ENCODE data around the gene C22orf39. TPM values are rescaled to one million over a fixed set of nuclear protein-coding genes. Genes with fewer than 3 reads are reported as not detected.
A peak's percentile ranks its signal among the peaks of the same experiment; 100 is the strongest.

The C22orf39 gene
- total RNA-seq, 1 experiment from 2014 or later = 28.4 TPM

DNA sequence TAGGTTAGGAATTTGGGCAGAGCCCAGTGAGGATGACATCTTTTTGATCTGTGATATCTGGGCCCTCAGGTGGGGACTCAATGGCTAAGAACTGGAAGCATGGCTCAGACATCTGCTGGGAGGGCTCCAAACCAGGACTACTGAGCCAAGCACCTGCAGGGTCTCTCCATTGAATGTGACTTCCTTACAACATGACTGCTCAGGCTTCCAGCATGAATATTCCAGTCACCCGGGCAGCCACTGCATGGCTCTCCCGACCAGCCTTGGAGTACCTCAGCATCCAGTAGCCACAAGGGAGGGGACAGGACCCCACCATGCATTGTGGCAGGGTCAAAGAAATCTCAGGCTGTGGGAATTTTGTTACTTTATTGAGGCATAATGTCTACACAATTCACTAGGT, 40.8 kb upstream of the C22orf39 start:
- no peak for DNase-seq (ENCODE audit: low spot score)
- H3K4me3 ChIP-seq (ENCODE audit: low read depth, low read length, poor library complexity, severe bottlenecking) = no peak overlapping the region
- no peak for TF ChIP-seq CTCF (conservative IDR thresholded peaks at IDR 0.05; ENCODE audit: low read depth, low read length)
- TF ChIP-seq EZH2 (IDR thresholded peaks at IDR 0.05; ENCODE audit: borderline replicate concordance, low read depth, low read length, poor library complexity, severe bottlenecking) = no peak
- H3K27ac ChIP-seq (ENCODE audit: low read depth, low read length, poor library complexity, severe bottlenecking) = no peak overlapping the region
- ChIA-PET POLR2A (ENCODE audit: low non-redundant PET) (interaction anchor here (0.7 kb wide), 1 partner anchor 20 kb away, joined by 17 read pairs; no protein-coding TSS in a partner anchor), CTCF (no interaction called here)
- H3K27me3 ChIP-seq (replicated peaks; ENCODE audit: insufficient read depth, low read depth, low read length, poor library complexity) = no peaks in the 10 kb centered on the region
- H3K36me3 ChIP-seq (ENCODE audit: insufficient read depth, low read length, poor library complexity, severe bottlenecking) = peaks cover 70% of the 10 kb centered on the region
- BruUV-seq (replicated peaks) = no TSS peak
- no peaks in the 10 kb centered on the region for H3K4me1 ChIP-seq (ENCODE audit: insufficient read depth, low read length, poor library complexity, severe bottlenecking)
- intact Hi-C loops (cut with micrococcal nuclease; ENCODE audit: unreplicated experiment) = no loop called here
- no peaks in the 10 kb centered on the region for H3K9me3 ChIP-seq (ENCODE audit: low read depth, low read length, poor library complexity, severe bottlenecking)

DNA sequence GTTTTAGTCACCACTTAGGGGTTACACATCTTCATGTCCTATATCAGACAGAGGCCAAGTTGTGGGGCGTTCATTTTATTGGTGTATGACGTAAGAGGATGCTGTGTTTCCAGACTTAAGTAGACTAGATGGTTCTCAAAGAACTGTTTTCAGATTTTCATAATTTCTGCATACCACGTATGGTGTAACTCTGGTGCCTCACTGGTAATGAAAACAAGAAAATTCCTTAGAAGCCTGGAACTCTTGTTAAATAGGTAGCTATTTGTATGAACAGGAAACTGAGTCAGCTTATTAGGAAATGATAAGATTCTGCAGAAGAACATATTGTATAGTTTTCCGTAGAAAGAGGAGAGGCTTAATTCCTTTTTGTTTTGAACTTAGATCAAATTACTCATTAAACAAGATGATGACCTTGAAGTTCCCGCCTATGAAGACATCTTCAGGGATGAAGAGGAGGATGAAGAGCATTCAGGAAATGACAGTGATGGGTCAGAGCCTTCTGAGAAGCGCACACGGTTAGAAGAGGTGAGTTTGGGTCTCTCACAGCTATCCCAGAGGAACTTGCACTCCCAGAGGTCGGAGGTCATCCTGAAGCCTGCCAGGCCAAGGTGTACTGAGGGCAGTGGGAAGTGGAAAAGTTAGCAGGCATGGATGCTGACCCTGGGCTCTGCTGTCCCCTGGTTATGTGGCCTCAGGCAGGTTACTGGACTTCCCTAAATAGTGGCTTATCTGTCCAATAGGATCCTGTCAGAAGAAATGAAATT, 36.2 kb upstream of the C22orf39 start:
- Histone ChIP-seq H3K4me3 (ENCODE audit: low read depth, low read length, poor library complexity, severe bottlenecking) (no peak overlapping the region), H3K9me3 (ENCODE audit: low read depth, low read length, poor library complexity, severe bottlenecking) (no peaks in the 10 kb centered on the region), H3K27ac (ENCODE audit: low read depth, low read length, poor library complexity, severe bottlenecking) (no peak overlapping the region), H3K27me3 (replicated peaks; ENCODE audit: insufficient read depth, low read depth, low read length, poor library complexity) (no peaks in the 10 kb centered on the region), H3K4me1 (ENCODE audit: insufficient read depth, low read length, poor library complexity, severe bottlenecking) (no peaks in the 10 kb centered on the region), H3K36me3 (ENCODE audit: insufficient read depth, low read length, poor library complexity, severe bottlenecking) (peaks cover 57% of the 10 kb centered on the region)
- DNase-seq (ENCODE audit: low spot score) = peak; percentile 18
- intact Hi-C loops (cut with micrococcal nuclease; ENCODE audit: unreplicated experiment) = no loop called here
- no TSS peak for BruUV-seq (replicated peaks)
- ChIA-PET POLR2A (ENCODE audit: low non-redundant PET) (interaction anchor here (0.6 kb wide), 1 partner anchor 207 kb away, joined by 3 read pairs; no protein-coding TSS in a partner anchor), CTCF (no interaction called here)
- no peak for TF ChIP-seq CTCF (conservative IDR thresholded peaks at IDR 0.05; ENCODE audit: low read depth, low read length)
- TF ChIP-seq EZH2 (IDR thresholded peaks at IDR 0.05; ENCODE audit: borderline replicate concordance, low read depth, low read length, poor library complexity, severe bottlenecking) = no peak

DNA sequence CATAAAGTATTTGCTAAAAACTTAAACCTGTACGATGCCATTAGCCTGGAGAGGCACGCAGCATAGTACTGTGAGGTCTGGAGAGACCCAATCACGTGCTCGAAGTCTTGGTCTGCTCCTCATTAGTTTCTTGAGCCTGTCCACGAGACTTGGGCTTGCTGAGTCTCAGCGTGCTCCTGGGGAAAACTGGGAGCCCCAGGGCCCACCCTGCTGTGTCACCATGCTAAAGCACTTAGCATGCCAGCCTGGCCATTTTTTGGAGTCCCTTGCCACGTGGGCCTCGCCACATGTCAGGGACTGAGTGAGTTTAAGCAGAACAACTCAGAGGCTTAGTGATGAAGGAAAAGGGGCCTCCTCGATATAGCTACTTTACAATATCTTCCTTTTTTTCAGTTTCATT, 34.8 kb upstream of the C22orf39 start:
- ChIA-PET CTCF (no interaction called here), POLR2A (ENCODE audit: low non-redundant PET) (no interaction called here)
- Histone ChIP-seq H3K36me3 (ENCODE audit: insufficient read depth, low read length, poor library complexity, severe bottlenecking) (peaks cover 48% of the 10 kb centered on the region), H3K27ac (ENCODE audit: low read depth, low read length, poor library complexity, severe bottlenecking) (no peak overlapping the region), H3K4me1 (ENCODE audit: insufficient read depth, low read length, poor library complexity, severe bottlenecking) (peaks cover 5% of the 10 kb centered on the region), H3K4me3 (ENCODE audit: low read depth, low read length, poor library complexity, severe bottlenecking) (no peak overlapping the region), H3K27me3 (replicated peaks; ENCODE audit: insufficient read depth, low read depth, low read length, poor library complexity) (no peaks in the 10 kb centered on the region), H3K9me3 (ENCODE audit: low read depth, low read length, poor library complexity, severe bottlenecking) (no peaks in the 10 kb centered on the region)
- no peak for DNase-seq (ENCODE audit: low spot score)
- no TSS peak for BruUV-seq (replicated peaks)
- TF ChIP-seq EZH2 (IDR thresholded peaks at IDR 0.05; ENCODE audit: borderline replicate concordance, low read depth, low read length, poor library complexity, severe bottlenecking) = no peak
- no peak for TF ChIP-seq CTCF (conservative IDR thresholded peaks at IDR 0.05; ENCODE audit: low read depth, low read length)
- intact Hi-C loops (cut with micrococcal nuclease; ENCODE audit: unreplicated experiment) = no loop called here

All from A673 (cell line).